Immature natural killer cell (primary cell): Measurements from ENCODE around the gene TMPRSS3. TPM values are rescaled to one million over a fixed set of nuclear protein-coding genes. Genes with fewer than 3 reads are reported as not detected.

ENCODE experiments used
- DNase-seq, 3 donors: peaks; one replicate each; pipeline ENCODE4 v3.0.0; 2022; ENCODE audit warnings: mixed read lengths in 1 of 3
- H3K27ac Mint-ChIP-seq, 6 donors: one replicate each; pipeline ENCODE4 v1.8.0; 2020; ENCODE audit warnings: mixed read lengths in 6 of 6, mild to moderate bottlenecking in 5 of 6, inconsistent platforms in 4 of 6, moderate library complexity in 3 of 6
- H3K27me3 Mint-ChIP-seq, 3 donors: one replicate each; pipeline ENCODE4 v1.8.0; 2020 to 2021; ENCODE audit warnings: low read depth in 3 of 3, mild to moderate bottlenecking in 3 of 3, mixed read lengths in 3 of 3, moderate library complexity in 3 of 3, inconsistent platforms in 1 of 3
- H3K36me3 Mint-ChIP-seq, 3 donors: one replicate each; pipeline ENCODE4 v1.8.0; 2020; ENCODE audit warnings: mixed read lengths in 3 of 3, inconsistent platforms in 2 of 3, mild to moderate bottlenecking in 2 of 3
- H3K4me1 Mint-ChIP-seq, 2 donors: one replicate each; pipeline ENCODE4 v1.8.0; 2020; ENCODE audit warnings: inconsistent platforms in 2 of 2, mild to moderate bottlenecking in 2 of 2, mixed read lengths in 2 of 2, moderate library complexity in 1 of 2
- H3K4me3 Mint-ChIP-seq, 5 donors: one replicate each; pipeline ENCODE4 v1.8.0; 2020; ENCODE audit warnings: mild to moderate bottlenecking in 5 of 5, mixed read lengths in 5 of 5, inconsistent platforms in 3 of 5, moderate library complexity in 3 of 5
- H3K9me3 Mint-ChIP-seq, 6 donors: one replicate each; pipeline ENCODE4 v1.8.0; 2020; ENCODE audit warnings: mild to moderate bottlenecking in 6 of 6, mixed read lengths in 6 of 6, inconsistent platforms in 4 of 6, moderate library complexity in 3 of 6
- polyA plus RNA-seq, 3 donors: library from polyadenylated mRNA; unstranded; fragments of 300-500 nt; fragmentation: Illumina TruSeq; gene quantifications; one replicate each; pipeline ENCODE4 v1.2.3, GENCODE V29; 2021

Gene TMPRSS3
- polyA plus RNA-seq, 3 donors from 2014 or later: 0.30 TPM; not detected in 2

DNA sequence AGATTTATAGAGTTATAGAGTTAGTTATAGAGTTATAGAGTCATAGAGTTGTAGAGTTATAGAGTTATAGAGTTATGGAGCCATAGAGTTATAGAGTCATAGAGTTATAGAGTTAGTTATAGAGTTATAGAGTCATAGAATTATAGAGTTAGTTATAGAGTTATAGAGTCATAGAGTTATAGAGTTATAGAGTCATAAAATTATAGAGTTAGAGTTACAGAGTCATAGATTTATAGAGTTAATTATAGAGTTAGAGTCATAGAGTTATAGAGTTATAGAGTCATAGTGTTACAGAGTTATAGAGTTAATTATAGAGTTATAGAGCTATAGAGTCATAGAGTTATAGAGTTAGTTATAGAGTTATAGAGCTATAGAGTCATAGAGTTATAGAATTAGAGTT, 40.0 kb upstream of the TMPRSS3 start:
- no peak overlapping the region for H3K27ac Mint-ChIP-seq
- peaks cover 0 to 14% (median 6%) of the 10 kb centered on the region in 3 donors for H3K36me3 Mint-ChIP-seq
- peaks cover 34 to 61% (median 40%) of the 10 kb centered on the region in 3 donors for H3K27me3 Mint-ChIP-seq
- DNase-seq: no peak
- peaks cover 18 to 19% of the 10 kb centered on the region in 2 donors for H3K4me1 Mint-ChIP-seq
- H3K9me3 Mint-ChIP-seq: peaks cover 7 to 16% (median 8%) of the 10 kb centered on the region in 6 donors
- H3K4me3 Mint-ChIP-seq: no peak overlapping the region

DNA sequence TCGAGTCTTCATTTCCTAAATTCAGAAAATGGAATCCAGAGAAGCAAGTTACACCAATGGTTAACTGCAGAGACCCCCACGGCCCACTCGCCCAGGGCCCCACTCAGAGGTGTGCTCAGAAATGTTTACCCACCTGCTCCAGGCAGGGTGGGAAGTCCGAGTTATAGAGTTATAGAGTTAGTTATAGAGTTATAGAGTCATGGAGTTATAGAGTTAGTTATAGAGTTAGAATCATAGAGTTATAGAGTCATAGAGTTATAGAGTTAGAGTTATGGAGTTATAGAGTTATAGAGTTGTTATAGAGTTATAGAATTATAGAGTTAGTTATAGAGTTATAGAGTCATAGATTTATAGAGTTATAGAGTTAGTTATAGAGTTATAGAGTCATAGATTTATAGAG, 39.5 kb upstream of the TMPRSS3 start:
- Mint-ChIP-seq H3K36me3 (peaks cover 0 to 14% (median 6%) of the 10 kb centered on the region in 3 donors), H3K4me1 (peaks cover 15 to 19% of the 10 kb centered on the region in 2 donors), H3K9me3 (peaks cover 7 to 16% (median 8%) of the 10 kb centered on the region in 6 donors), H3K27me3 (peaks cover 35 to 61% (median 40%) of the 10 kb centered on the region in 3 donors), H3K4me3 (no peak overlapping the region), H3K27ac (no peak overlapping the region)
- no peak for DNase-seq

DNA sequence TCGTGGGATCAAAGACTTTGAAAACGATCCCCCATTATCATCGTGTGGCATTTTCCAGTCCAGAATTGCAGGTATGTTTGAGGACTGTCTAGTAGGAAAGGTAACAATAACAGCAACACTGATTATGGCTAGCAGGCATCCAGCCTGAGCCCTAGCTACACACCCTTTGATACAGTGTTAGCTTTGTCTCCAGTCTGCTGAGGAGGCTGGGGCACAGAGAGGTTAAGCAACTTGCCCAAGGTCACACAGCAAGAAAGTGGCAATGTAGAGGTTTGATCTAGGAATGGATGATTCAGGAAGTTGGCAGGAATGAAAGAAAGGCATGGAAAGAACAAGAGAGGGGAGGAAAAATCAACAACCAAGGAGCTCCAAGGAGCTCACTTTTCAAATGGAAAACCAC, 39.0 kb upstream of the TMPRSS3 start:
- H3K27ac Mint-ChIP-seq: no peak overlapping the region
- peaks cover 7 to 16% (median 8%) of the 10 kb centered on the region in 6 donors for H3K9me3 Mint-ChIP-seq
- no peak for DNase-seq
- peaks cover 33 to 60% (median 38%) of the 10 kb centered on the region in 3 donors for H3K27me3 Mint-ChIP-seq
- peaks cover 10 to 14% of the 10 kb centered on the region in 2 donors for H3K4me1 Mint-ChIP-seq
- H3K4me3 Mint-ChIP-seq: no peak overlapping the region
- peaks cover 0 to 14% (median 6%) of the 10 kb centered on the region in 3 donors for H3K36me3 Mint-ChIP-seq

DNA sequence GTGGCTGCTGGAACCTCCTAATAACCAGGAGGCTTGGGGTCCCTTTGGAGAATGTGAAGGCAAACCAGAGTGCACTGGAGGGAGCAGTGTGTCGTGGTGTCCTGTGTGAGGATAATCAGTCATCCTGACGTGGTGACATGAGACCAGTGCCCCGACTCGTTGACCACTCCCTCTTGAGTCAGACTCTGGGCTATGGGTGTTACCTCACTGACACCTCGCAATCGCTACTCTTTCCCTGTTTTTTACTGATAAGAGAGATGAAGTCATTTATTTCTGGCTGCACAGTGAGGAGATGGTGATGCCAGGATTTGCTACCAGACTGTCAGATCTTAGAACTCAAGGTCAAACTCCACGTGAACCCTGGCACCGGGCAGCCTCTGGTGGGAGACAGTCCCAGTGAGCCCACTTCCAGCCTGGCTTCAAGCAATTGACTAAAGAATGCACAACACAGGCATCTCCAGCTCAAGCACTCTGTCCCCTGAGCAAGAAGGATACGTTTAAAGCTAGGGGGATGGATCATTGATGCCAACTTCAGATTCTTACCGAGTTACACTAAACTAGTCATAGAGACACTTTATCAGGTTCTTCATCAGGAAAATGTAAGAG, 38.2 kb upstream of the TMPRSS3 start:
- Mint-ChIP-seq H3K4me3 (no peak overlapping the region), H3K27ac (no peak overlapping the region), H3K27me3 (peaks cover 35 to 62% (median 37%) of the 10 kb centered on the region in 3 donors), H3K4me1 (peaks cover 2 to 5% of the 10 kb centered on the region in 2 donors), H3K9me3 (peaks cover 7 to 16% (median 8%) of the 10 kb centered on the region in 6 donors), H3K36me3 (peaks cover 0 to 10% (median 6%) of the 10 kb centered on the region in 3 donors)
- no peak for DNase-seq

DNA sequence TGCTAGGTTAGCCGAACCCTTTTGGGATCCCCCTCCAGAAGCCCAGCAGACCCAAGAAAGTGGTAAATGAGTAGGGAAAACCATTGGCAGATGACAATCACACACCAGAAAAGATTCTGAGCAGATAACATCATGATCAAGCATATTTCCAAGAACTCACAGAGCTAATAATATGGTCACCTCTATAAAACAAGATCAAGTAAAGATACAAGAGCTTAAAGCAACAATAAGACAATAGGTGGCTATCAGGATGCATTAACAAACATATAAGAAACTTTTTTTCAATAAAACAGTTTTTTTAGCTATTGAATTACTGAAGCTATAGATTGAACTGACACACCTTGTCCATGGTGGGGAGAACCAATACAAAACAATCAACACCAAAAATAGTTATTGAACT, 36.8 kb upstream of the TMPRSS3 start:
- H3K36me3 Mint-ChIP-seq: peaks cover 0 to 10% (median 6%) of the 10 kb centered on the region in 3 donors
- peaks cover 7 to 16% (median 8%) of the 10 kb centered on the region in 6 donors for H3K9me3 Mint-ChIP-seq
- peaks cover 0 to 2% of the 10 kb centered on the region in 2 donors for H3K4me1 Mint-ChIP-seq
- no peak overlapping the region for H3K4me3 Mint-ChIP-seq
- H3K27me3 Mint-ChIP-seq: peaks cover 28 to 59% (median 35%) of the 10 kb centered on the region in 3 donors
- H3K27ac Mint-ChIP-seq: no peak overlapping the region
- no peak for DNase-seq

DNA sequence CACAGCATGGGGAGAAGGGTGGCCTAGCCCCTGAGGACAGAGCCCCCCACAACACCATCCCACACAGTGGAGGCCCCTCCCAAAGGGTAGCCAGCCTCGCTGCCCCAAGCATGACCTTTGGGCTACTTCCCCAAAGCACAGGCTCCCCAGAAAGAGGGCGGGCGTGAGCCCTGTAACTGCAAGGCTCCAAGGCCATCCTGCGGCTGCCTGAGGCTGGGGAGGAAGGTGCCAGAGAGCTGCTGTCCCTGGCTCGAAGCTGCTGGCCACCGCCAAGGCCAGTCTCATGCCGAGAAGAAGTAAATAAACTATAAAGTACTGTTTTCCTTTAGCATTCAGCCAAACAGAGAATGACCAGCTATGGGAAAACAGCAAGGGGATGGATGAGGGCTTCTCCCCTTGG, 35.3 kb upstream of the TMPRSS3 start:
- no peak overlapping the region for H3K27ac Mint-ChIP-seq
- H3K4me3 Mint-ChIP-seq: no peak overlapping the region
- DNase-seq: no peak
- peaks cover 31 to 61% (median 42%) of the 10 kb centered on the region in 3 donors for H3K27me3 Mint-ChIP-seq
- peaks cover 15% of the 10 kb centered on the region in 2 donors for H3K4me1 Mint-ChIP-seq
- H3K36me3 Mint-ChIP-seq: peaks cover 0 to 10% (median 6%) of the 10 kb centered on the region in 3 donors
- H3K9me3 Mint-ChIP-seq: peaks cover 7 to 16% (median 8%) of the 10 kb centered on the region in 6 donors

DNA sequence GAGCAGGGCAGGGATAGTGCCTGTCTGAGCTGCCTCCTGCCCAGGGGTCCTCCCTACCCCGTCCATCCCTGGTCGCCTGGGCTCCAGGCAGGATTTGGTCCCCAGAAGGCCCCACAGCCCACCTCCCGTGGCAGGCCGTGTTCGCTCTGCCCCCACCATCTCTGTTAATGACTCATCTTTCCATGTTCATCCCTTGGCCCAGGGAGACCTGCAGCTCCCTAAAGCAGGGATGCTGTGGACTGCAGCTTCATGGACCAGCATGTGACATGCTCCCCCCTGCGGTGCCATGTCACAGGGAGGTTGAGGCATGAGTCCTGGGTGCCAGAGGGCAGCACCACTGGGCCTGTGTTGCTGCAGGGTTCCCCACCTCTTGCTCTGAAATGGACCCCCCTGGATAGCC, 34.7 kb upstream of the TMPRSS3 start:
- Mint-ChIP-seq H3K4me1 (peaks cover 21 to 22% of the 10 kb centered on the region in 2 donors), H3K27ac (no peak overlapping the region), H3K9me3 (peaks cover 7 to 16% (median 8%) of the 10 kb centered on the region in 6 donors), H3K4me3 (no peak overlapping the region), H3K27me3 (peaks cover 35 to 58% (median 45%) of the 10 kb centered on the region in 3 donors), H3K36me3 (peaks cover 0 to 10% (median 6%) of the 10 kb centered on the region in 3 donors)
- DNase-seq: no peak

DNA sequence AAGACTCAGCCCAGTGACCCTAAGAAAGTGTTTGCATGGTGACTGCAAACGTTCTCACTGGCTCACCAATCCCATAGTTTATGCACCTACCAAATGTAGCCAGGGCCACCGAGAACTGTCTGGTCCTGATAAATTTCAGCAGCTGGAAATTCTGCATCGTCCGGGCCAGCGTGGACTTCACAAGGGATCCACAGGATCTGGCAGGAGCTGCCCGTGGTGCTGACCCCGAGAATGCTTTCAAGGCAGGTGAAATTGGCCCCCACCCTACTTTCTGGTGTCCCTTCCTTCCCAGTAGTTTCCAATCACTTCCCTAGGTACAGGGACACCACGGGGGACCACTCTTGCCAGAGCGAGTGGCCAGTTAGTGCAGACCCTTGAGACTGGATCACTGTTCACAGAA, 34.0 kb upstream of the TMPRSS3 start:
- H3K36me3 Mint-ChIP-seq: peaks cover 0 to 10% (median 6%) of the 10 kb centered on the region in 3 donors
- peaks cover 28% of the 10 kb centered on the region in 2 donors for H3K4me1 Mint-ChIP-seq
- H3K27me3 Mint-ChIP-seq: peaks cover 38 to 60% (median 49%) of the 10 kb centered on the region in 3 donors
- no peak overlapping the region for H3K4me3 Mint-ChIP-seq
- peaks cover 7 to 16% (median 8%) of the 10 kb centered on the region in 6 donors for H3K9me3 Mint-ChIP-seq
- no peak overlapping the region for H3K27ac Mint-ChIP-seq
- DNase-seq: no peak

DNA sequence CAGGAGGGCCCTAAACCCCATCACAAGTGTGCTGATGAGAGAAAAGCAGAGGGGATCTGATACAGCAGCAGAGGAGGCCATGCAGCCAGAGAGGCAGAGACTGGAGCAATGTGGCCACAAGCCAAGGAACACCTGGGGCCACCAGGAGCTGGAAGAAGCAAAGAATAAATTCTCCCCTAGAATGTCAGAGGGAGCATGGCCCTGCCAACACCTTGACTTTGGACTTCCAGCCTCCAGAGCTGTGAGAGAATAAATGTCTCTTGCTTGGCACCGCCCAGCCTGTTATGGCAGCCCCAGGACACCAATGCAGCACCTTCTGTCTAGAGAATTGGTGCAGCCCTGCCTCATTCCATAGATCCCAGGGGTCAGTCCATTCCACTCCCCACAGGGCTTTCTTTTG, 33.2 kb upstream of the TMPRSS3 start:
- H3K4me3 Mint-ChIP-seq: no peak overlapping the region
- peaks cover 38 to 52% (median 45%) of the 10 kb centered on the region in 3 donors for H3K27me3 Mint-ChIP-seq
- peak overlapping the region in 1 of 6 donors; percentile 20 for H3K27ac Mint-ChIP-seq
- peaks cover 7 to 16% (median 8%) of the 10 kb centered on the region in 6 donors for H3K9me3 Mint-ChIP-seq
- peaks cover 0 to 10% (median 6%) of the 10 kb centered on the region in 3 donors for H3K36me3 Mint-ChIP-seq
- DNase-seq: no peak
- H3K4me1 Mint-ChIP-seq: peaks cover 36 to 37% of the 10 kb centered on the region in 2 donors

DNA sequence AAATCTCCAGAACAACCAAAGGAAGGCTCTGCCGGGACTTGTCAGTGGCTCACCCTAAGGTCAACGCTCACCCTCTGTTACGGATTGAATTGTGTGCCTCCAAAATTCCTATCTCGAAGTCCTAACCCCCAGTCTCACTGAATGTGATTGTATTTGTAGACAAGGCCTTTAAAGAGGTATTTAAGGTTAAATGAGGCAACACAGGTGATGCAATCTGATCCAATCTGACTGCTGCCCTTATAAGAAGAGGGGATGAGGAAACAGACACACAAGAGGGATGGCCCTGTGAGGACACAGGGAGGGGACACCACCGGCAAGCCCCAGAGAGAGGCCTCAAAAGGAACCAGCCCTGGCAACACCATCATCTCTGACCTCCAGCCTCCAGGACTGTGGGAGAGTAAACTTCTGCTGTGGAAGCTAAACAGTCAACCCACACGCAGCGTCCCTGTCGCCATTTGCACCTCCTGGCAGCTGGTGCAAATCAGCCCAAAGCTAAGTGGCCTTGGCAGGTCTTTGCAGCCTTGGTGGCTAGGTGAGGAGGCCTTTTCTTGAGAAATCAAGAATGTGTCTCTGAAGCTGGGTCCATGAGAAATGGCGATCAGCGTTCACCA, 32.1 kb upstream of the TMPRSS3 start:
- no peak overlapping the region for H3K27ac Mint-ChIP-seq
- peak overlapping the region in 1 of 5 donors; percentile 12 for H3K4me3 Mint-ChIP-seq
- no peak for DNase-seq
- H3K9me3 Mint-ChIP-seq: peaks cover 5 to 9% (median 7%) of the 10 kb centered on the region in 6 donors
- peaks cover 33 to 52% (median 45%) of the 10 kb centered on the region in 3 donors for H3K27me3 Mint-ChIP-seq
- H3K4me1 Mint-ChIP-seq: peaks cover 47 to 48% of the 10 kb centered on the region in 2 donors
- peaks cover 0 to 7% (median 6%) of the 10 kb centered on the region in 3 donors for H3K36me3 Mint-ChIP-seq

DNA sequence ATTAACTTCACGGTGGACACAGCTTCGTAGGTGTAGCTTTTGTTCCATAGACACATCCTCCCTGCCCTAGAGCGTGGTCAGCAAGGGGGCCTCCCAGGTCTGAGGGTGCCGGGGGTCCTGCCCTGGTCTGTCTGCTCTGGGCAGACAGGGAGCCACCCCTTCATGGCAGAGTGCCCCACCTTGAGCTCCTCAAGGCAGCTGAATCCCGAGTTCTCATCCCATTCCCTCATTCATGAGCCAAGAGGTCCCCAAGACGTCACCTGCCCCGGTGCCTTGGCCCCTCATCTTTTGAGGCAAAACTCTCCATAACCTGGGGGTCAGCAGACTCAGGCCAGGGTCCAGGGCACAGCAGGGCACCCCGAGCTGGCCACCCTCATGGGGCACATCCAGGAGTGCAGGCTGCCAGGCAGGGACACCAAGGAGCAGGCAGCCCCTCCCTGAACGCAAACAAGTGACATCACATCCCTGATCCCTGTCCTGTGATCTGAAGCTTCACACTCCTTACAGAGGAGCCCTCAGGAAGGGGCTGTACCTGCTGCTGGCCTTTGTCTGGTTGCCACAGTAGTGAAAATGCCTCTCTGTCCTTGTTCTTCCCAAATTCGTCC, 31.1 kb upstream of the TMPRSS3 start:
- peaks cover 0 to 2% (median 0%) of the 10 kb centered on the region in 6 donors for H3K9me3 Mint-ChIP-seq
- peak overlapping the region in 4 of 6 donors; percentile 42 to 90 (median 78) for H3K27ac Mint-ChIP-seq
- peaks cover 52 to 57% of the 10 kb centered on the region in 2 donors for H3K4me1 Mint-ChIP-seq
- peak overlapping the region in 2 of 5 donors; percentile 34 to 92 for H3K4me3 Mint-ChIP-seq
- H3K36me3 Mint-ChIP-seq: no peaks in the 10 kb centered on the region
- H3K27me3 Mint-ChIP-seq: peaks cover 34 to 49% (median 41%) of the 10 kb centered on the region in 3 donors
- no peak for DNase-seq

DNA sequence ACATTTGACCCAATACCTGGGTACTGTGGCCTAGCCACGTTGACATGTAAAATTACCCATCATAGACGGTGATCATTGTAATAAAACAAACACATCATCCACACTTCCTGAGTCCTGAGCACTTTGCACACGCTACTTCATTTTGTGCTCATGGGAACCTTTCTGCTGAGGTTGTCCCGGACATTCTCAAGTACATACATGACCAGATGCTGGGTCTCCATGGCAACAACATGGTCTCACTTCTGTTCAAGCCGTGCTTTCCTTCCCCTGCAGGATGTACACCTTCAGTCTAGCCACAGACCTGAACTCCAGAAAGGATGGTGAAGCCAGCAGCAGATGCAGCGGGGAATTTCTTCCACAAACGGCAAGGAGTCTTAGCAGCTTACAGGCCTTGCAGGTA, 30.6 kb upstream of the TMPRSS3 start:
- peak overlapping the region in 5 of 6 donors; percentile 29 to 90 (median 61) for H3K27ac Mint-ChIP-seq
- H3K27me3 Mint-ChIP-seq: peaks cover 31 to 53% (median 40%) of the 10 kb centered on the region in 3 donors
- H3K9me3 Mint-ChIP-seq: peaks cover 0 to under 1% (median 0%) of the 10 kb centered on the region in 6 donors

DNA sequence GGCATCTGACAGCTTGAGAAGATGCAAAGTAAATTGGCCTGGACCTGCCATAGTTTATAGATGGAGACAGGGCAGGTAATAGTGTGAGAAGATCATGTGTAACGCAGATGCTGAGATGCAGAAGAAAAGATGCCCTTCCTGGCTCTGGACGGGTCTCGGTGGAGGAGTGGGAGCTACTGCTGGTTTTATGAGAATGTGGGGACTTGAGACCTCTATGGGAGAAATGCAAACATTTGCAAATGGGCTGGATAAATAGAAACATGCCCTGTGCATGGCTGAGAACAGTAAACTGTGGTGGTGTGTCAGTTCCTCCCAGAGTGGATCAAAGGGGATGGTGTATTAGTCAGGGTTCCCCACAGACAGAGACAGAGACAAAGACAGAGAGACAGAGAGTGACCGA, 29.7 kb upstream of the TMPRSS3 start:
- H3K27ac Mint-ChIP-seq: peak overlapping the region; percentile 89 to 94 (median 92)
- peaks cover 31 to 59% (median 43%) of the 10 kb centered on the region in 3 donors for H3K27me3 Mint-ChIP-seq
- DNase-seq: no peak
- H3K36me3 Mint-ChIP-seq: no peaks in the 10 kb centered on the region
- H3K4me1 Mint-ChIP-seq: peaks cover 64 to 71% of the 10 kb centered on the region in 2 donors
- H3K9me3 Mint-ChIP-seq: peaks cover 0 to 6% (median 0%) of the 10 kb centered on the region in 6 donors
- peak overlapping the region; percentile 69 to 92 (median 80) for H3K4me3 Mint-ChIP-seq

More for the DNA sequence above, 30.6 kb upstream of the TMPRSS3 start:
- Mint-ChIP-seq H3K4me1 (peaks cover 56 to 62% of the 10 kb centered on the region in 2 donors), H3K4me3 (peak overlapping the region; percentile 31 to 92 (median 41)), H3K36me3 (no peaks in the 10 kb centered on the region)
- DNase-seq: no peak
